Loucy (cell line): ENCODE data around the gene SLC4A8.
"Not testable (repeated sequence)": the region's sequence is repeated elsewhere in the genome, so short reads cannot be mapped to it uniquely, and the experiment has no call there.

ENCODE experiments used
- H2AFZ ChIP-seq: fragments of 200-600 bp; sonication (generic); 2 replicates; pipeline ENCODE4 v1.6.0; 2016; ENCODE audit warnings: antibody characterized with exemption, mild to moderate bottlenecking, low read length, moderate library complexity
- H3F3A ChIP-seq: fragments of 200-600 bp; 2 replicates; pipeline ENCODE4 v1.6.0; 2016; ENCODE audit warnings: antibody characterized with exemption, low read depth, mild to moderate bottlenecking
- H3K27me3 ChIP-seq: fragments of 200-600 bp; sonication (generic); 2 replicates; pipeline ENCODE4 v1.6.1; 2014; ENCODE audit warnings: low read length, mild to moderate bottlenecking; ENCODE audit not compliant: insufficient read depth, poor library complexity, severe bottlenecking
- H3K36me3 ChIP-seq: fragments of 200-600 bp; sonication (generic); 2 replicates; pipeline ENCODE4 v1.6.1; 2016; ENCODE audit warnings: low read length; ENCODE audit not compliant: insufficient read depth
- H3K4me1 ChIP-seq: fragments of 200-600 bp; sonication (generic); 2 replicates; pipeline ENCODE4 v1.5.1; 2014; ENCODE audit warnings: low read length, mild to moderate bottlenecking; ENCODE audit not compliant: insufficient read depth, poor library complexity, severe bottlenecking
- H3K4me2 ChIP-seq: fragments of 200-600 bp; sonication (generic); 2 replicates; pipeline ENCODE4 v1.6.0; 2014; ENCODE audit warnings: antibody characterized with exemption, low read length, low read depth, mild to moderate bottlenecking; ENCODE audit not compliant: poor library complexity, severe bottlenecking
- H3K4me3 ChIP-seq: fragments of 200-600 bp; sonication (generic); 2 replicates; pipeline ENCODE4 v1.5.1; 2014; ENCODE audit warnings: low read length, mild to moderate bottlenecking, mixed read lengths; ENCODE audit not compliant: poor library complexity, severe bottlenecking
- H3K79me2 ChIP-seq: fragments of 200-600 bp; sonication (generic); 2 replicates; pipeline ENCODE4 v1.6.1; 2014; ENCODE audit warnings: low read length; ENCODE audit not compliant: insufficient read depth
- H3K9ac ChIP-seq: fragments of 200-600 bp; sonication (generic); 2 replicates; pipeline ENCODE4 v1.6.0; 2014; ENCODE audit warnings: mild to moderate bottlenecking, low read depth, low read length, moderate library complexity; ENCODE audit not compliant: poor library complexity, severe bottlenecking
- H3K9me2 ChIP-seq: fragments of 200-600 bp; sonication (generic); replicated peaks from 2 replicates; pipeline ENCODE4 v1.6.1; 2016; ENCODE audit warnings: low read depth, low read length, mixed read lengths
- H3K9me3 ChIP-seq: fragments of 200-600 bp; sonication (generic); 2 replicates; pipeline ENCODE4 v1.6.1; 2014; ENCODE audit warnings: mild to moderate bottlenecking, antibody characterized with exemption, low read length, low read depth; ENCODE audit not compliant: insufficient read depth
- H4K20me1 ChIP-seq: fragments of 200-600 bp; sonication (generic); 2 replicates; pipeline ENCODE4 v1.6.0; 2014; ENCODE audit warnings: antibody characterized with exemption, low read length, mild to moderate bottlenecking; ENCODE audit not compliant: insufficient read depth, poor library complexity, severe bottlenecking
- CTCF ChIP-seq: fragments of 200-600 bp; sonication (generic); conservative IDR thresholded peaks from 2 replicates; pipeline ENCODE4 v1.5.1; 2014; ENCODE audit warnings: mild to moderate bottlenecking, antibody characterized with exemption, low read length
- EZH2phosphoT487 ChIP-seq: fragments of 200-600 bp; IDR thresholded peaks from 2 replicates; pipeline ENCODE4 v1.6.1; 2018; ENCODE audit warnings: antibody characterized with exemption, mild to moderate bottlenecking, moderate library complexity, borderline replicate concordance

Gene SLC4A8

DNA sequence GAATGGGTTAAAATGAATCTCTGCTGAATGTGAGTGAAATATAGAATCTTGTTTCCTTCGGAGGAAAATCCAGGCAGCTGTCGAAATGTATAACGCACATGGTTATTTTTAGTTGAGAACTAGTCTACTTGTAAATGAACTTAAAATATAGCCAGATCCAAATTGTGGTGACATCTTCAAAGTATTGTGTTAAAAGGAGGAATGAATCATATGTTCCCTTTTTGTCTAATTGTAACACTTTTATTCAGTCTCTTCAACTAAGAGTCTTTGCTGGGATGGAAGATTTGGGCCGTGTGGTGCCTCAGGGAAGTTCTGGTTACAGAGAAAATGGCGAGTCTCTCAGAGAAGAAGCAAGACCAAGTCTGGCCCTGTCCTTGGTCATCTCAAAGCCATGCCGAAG is 82.5 kb downstream of the SLC4A8 start:
- peaks cover 3% of the 10 kb centered on the region; the same call in 1 of the 2 replicates for H3K36me3 ChIP-seq
- H4K20me1 ChIP-seq: no peaks in the 10 kb centered on the region
- H3K4me2 ChIP-seq: no peak overlapping the region
- no peaks in the 10 kb centered on the region for H3K79me2 ChIP-seq
- no peaks in the 10 kb centered on the region for H3K9me3 ChIP-seq
- H2AFZ ChIP-seq: no peak overlapping the region
- no peak overlapping the region for H3K4me3 ChIP-seq
- no peaks in the 10 kb centered on the region for H3K9me2 ChIP-seq
- H3F3A ChIP-seq: no peaks in the 10 kb centered on the region
- no peaks in the 10 kb centered on the region for H3K27me3 ChIP-seq
- no peak overlapping the region for H3K9ac ChIP-seq
- TF ChIP-seq CTCF (no peak), EZH2phosphoT487 (no peak)
- peaks cover 8% of the 10 kb centered on the region for H3K4me1 ChIP-seq

DNA sequence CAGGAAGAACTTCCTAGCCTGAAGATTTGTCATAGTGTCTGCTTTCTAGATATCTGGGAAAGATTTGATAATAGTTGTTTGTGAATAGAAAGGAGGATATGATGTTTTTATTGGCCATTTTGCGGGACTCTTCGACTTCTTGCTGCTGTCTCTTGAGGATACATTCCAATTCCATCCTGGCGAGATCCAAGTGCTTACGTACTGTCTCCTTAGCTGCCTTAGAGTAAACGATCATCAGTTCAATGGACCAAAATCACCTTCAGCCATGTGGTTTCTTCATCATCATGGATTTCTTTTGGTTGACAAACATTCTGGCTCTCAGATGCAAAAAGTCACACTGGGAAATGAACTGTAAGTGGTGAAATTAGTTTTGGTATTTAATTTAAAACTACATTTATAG is 83.7 kb downstream of the SLC4A8 start:
- no peaks in the 10 kb centered on the region for H3K9me3 ChIP-seq
- no peaks in the 10 kb centered on the region for H3F3A ChIP-seq
- H3K9ac ChIP-seq: no peak overlapping the region
- H3K4me1 ChIP-seq: peaks cover 13% of the 10 kb centered on the region
- no peaks in the 10 kb centered on the region for H3K9me2 ChIP-seq
- H3K36me3 ChIP-seq: peaks cover 3% of the 10 kb centered on the region; the same call in 1 of the 2 replicates
- no peak overlapping the region for H2AFZ ChIP-seq
- no peak overlapping the region for H3K4me2 ChIP-seq
- no peaks in the 10 kb centered on the region for H4K20me1 ChIP-seq
- no peak overlapping the region for H3K4me3 ChIP-seq
- H3K79me2 ChIP-seq: no peaks in the 10 kb centered on the region
- no peak for TF ChIP-seq EZH2phosphoT487
- H3K27me3 ChIP-seq: no peaks in the 10 kb centered on the region

GRCh38 chr12:51511546-51512260 is 87.1 kb downstream of the SLC4A8 start:
- Histone ChIP-seq H3K4me3 (no peak overlapping the region), H3K4me1 (peaks cover 5% of the 10 kb centered on the region), H3K9me3 (no peaks in the 10 kb centered on the region), H3K27me3 (no peaks in the 10 kb centered on the region), H3F3A (no peaks in the 10 kb centered on the region), H2AFZ (no peak overlapping the region), H3K79me2 (no peaks in the 10 kb centered on the region), H3K9me2 (no peaks in the 10 kb centered on the region), H3K36me3 (peaks cover 3% of the 10 kb centered on the region; the same call in 1 of the 2 replicates), H3K9ac (no peak overlapping the region), H3K4me2 (no peak overlapping the region), H4K20me1 (no peaks in the 10 kb centered on the region)
- no peak for TF ChIP-seq EZH2phosphoT487

GRCh38 chr12:51512438-51512837 is 87.8 kb downstream of the SLC4A8 start:
- no peak overlapping the region for H2AFZ ChIP-seq
- H3K27me3 ChIP-seq: no peaks in the 10 kb centered on the region
- H4K20me1 ChIP-seq: no peaks in the 10 kb centered on the region
- no peak overlapping the region for H3K4me2 ChIP-seq
- H3K9ac ChIP-seq: no peak overlapping the region
- TF ChIP-seq CTCF (no peak), EZH2phosphoT487 (no peak)
- no peak overlapping the region for H3K4me3 ChIP-seq
- no peaks in the 10 kb centered on the region for H3K9me3 ChIP-seq
- peaks cover 3% of the 10 kb centered on the region; the same call in 1 of the 2 replicates for H3K36me3 ChIP-seq
- H3K9me2 ChIP-seq: no peaks in the 10 kb centered on the region
- peaks cover 5% of the 10 kb centered on the region for H3K4me1 ChIP-seq
- H3K79me2 ChIP-seq: no peaks in the 10 kb centered on the region
- no peaks in the 10 kb centered on the region for H3F3A ChIP-seq

GRCh38 chr12:51515037-51515436 is 90.4 kb downstream of the SLC4A8 start:
- not testable (repeated sequence) for H3K9me3 ChIP-seq, H3K4me1 ChIP-seq, H3K4me3 ChIP-seq, H4K20me1 ChIP-seq, H3F3A ChIP-seq, H3K9me2 ChIP-seq, H2AFZ ChIP-seq, H3K4me2 ChIP-seq, H3K79me2 ChIP-seq, H3K9ac ChIP-seq, H3K36me3 ChIP-seq, H3K27me3 ChIP-seq
